AG09309 (cell line): ENCODE data around the gene DPYD.

Experiments used
- DNase-seq: peaks from one replicate; pipeline ENCODE4 v3.0.0-alpha.2; 2010; ENCODE audit warnings: low read depth
- H3K4me3 ChIP-seq: 2 replicates; pipeline ENCODE4 v1.5.1; 2011; ENCODE audit warnings: mild to moderate bottlenecking, low read depth, low read length, moderate library complexity; ENCODE audit not compliant: control insufficient read depth
- CTCF ChIP-seq: IDR thresholded peaks from 2 replicates; pipeline ENCODE4 v1.5.1; 2011; ENCODE audit warnings: mild to moderate bottlenecking, low read depth, low read length, inconsistent platforms; ENCODE audit not compliant: insufficient read depth, control insufficient read depth; ENCODE audit errors: missing control alignments

The DPYD gene

DNA sequence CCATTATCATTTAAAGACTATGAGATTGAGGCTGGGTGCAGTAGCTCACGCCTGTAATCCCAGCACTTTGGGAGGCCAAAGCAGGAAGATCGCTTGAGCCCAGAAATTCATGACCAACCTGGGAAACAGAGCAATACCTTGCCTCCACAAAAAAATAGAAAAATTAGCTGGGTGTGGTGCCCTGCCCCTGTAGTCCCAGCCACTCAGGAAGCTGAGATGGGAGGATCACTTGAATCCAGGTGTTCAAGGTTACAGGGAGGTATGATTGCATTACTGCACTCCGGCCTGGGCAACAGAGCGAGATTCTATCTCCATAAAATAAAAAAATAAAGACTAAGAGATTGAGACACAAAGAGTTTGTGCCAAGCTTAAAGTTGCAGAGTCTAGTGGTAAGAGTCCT is 537.0 kb downstream of the DPYD start:
- H3K4me3 ChIP-seq: no peak overlapping the region
- TF ChIP-seq CTCF: no peak
- no peak for DNase-seq

DNA sequence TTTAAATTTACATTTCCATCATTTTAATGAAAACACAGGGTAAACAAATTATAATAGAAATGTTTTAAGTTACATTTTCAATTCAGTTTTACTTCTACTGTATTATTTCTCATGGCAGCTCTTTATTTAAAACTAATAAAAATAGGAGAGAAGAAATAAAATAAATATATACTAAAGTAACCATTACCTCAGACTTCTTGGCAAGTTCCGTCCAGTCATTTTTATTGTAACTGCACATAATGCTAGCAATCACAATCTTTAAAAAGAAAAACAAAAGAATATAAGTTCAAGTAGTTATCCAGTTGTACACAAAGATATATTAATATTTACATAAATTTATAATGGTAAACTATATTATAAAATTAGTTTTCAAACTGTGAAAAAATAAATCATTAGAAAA is 538.6 kb downstream of the DPYD start:
- no peak for TF ChIP-seq CTCF
- DNase-seq: no peak
- no peak overlapping the region for H3K4me3 ChIP-seq

- DNase-seq: peak; percentile 61
- TF ChIP-seq CTCF: no peak
- no peak overlapping the region for H3K4me3 ChIP-seq
Observed at GRCh38 chr1:97379387-97380075, 541.3 kb downstream of the DPYD start.

- no peak for TF ChIP-seq CTCF
- no peak overlapping the region for H3K4me3 ChIP-seq
- no peak for DNase-seq
Observed at GRCh38 chr1:97378596-97378995, 542.2 kb downstream of the DPYD start.

- no peak overlapping the region for H3K4me3 ChIP-seq
- no peak for DNase-seq
- TF ChIP-seq CTCF: no peak
Observed at GRCh38 chr1:97377432-97378034, 543.3 kb downstream of the DPYD start.

GRCh38 chr1:97373000-97373399 is 547.8 kb downstream of the DPYD start:
- no peak for TF ChIP-seq CTCF
- no peak overlapping the region for H3K4me3 ChIP-seq

More at GRCh38 chr1:97373000-97373399, 547.8 kb downstream of the DPYD start:
- no peak for DNase-seq
